NOMO-1 treated with dmso at 0.1 percent for 144 hours (cell line): Measurements from ENCODE around the gene MSANTD1.

Experiments used
- DNase-seq: peaks from one replicate; lab custom pipeline; 2025; ENCODE audit not compliant: unreplicated experiment; lab: John Stamatoyannopoulos, UW

MSANTD1 gene

DNA sequence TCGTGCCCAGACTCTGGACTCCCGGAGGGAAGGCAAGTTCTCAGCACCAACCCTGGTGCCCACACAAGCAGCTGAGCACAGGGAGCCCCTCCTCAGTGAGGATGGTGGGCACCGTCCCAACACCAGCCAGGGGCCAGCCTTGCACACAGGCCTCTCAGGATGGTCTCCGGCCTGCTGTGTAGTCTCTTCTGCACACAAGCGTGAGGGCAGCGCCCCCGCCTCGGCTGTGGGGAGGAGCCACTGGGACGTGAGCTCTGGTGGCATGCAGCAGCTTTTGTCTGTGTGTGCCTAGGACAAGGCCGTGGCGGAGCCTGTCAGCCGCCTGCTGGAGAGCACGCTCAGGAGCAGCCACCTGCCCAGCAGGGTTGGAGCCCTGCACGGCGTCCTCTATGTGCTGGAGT is 16.1 kb upstream of the MSANTD1 start:
- DNase-seq: no peak

DNA sequence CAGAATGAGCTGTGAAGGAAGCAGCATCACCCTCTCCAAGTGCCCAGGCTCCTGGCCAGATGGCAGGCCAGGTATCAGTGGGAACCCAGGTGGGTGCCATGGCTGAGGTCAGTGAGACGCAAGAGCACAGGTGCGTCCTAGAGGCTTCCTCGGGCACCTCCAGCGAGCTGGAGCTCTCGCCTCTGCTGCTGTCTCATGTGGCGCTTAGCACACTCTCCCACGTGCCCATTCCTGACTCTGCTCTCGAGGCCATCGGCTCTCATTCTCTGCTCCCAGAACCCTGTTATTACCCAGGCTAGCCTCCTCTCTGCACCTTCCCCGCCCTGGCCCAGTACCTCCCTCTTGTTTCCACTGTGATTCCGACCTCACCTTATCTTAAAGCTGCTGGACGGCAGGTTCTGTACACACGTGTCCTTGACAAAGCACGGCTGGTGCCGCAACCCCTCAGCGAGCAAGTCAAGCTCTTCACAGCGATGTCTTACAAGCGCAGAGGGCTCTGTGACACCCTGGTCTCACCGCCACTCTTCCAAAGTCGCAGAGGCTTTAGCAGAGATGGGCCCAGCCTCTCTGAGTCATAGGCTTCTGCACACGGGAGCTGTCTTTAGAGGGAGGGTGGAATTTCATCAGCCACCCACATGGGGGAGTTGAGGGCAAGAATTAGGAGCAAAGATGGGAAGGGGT is 15.4 kb upstream of the MSANTD1 start:
- no peak for DNase-seq

DNA sequence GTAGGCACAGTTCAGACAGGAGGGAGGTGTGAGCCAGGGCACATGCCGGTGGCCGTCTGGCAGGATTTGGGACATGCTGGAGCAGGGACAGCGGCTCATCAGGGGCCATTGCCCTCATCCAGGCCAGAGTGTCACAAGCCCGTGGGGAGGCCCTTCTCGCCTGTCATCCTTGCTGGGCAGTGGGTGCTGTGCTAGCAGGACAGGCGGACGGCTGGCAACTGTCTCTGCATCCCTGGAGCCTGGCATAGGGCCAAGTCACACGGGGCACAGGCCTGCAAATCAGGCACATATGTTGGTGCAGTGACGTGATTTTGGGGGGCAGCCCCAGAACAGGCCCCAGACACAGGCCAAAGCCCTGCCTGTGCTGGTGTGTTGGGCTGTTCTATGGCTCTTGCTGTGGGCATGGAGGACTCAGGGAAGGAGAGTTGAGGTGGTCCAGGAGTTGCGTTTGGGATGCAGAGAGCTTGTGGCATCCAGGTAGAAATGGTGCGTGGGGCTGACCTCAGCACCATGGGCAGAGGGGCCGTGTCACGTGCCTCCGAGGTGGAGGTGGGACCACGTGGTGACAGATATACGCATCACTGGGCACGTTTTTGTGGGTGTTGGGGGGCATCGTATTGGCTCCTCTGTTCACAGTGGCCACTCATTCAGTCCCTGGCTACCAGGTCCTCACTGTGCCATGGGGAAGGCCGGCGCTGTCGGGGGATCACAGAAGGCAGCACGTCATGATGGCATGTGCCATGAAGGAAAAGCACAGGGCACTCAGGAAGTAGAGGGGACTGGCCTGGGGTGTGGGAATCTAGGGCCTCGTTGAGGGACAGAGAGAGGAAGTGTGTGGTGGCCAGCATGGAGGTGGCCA is 14.6 kb upstream of the MSANTD1 start:
- DNase-seq: no peak

GRCh38 chr4:3235030-3235345 is 14.0 kb upstream of the MSANTD1 start:
- no peak for DNase-seq

DNA sequence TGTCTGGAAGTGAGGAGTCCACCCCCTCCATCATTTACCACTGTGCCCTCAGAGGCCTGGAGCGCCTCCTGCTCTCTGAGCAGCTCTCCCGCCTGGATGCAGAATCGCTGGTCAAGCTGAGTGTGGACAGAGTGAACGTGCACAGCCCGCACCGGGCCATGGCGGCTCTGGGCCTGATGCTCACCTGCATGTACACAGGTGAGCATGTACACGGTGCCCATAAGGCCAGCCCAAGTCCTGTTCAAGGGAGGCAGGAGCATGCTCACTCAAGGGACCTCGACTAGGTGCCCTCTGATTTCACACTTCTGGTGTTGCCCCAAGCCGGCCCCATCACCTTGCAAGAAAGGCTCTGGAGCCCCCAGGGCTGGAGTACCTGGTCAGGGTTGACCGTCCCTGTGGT is 13.4 kb upstream of the MSANTD1 start:
- DNase-seq: no peak

- DNase-seq: no peak
Measured at GRCh38 chr4:3236326-3236878, 12.6 kb upstream of the MSANTD1 start.

- DNase-seq: no peak
Measured at GRCh38 chr4:3237266-3237665, 11.7 kb upstream of the MSANTD1 start.

GRCh38 chr4:3237712-3238560 is 11.0 kb upstream of the MSANTD1 start:
- DNase-seq: no peak

DNA sequence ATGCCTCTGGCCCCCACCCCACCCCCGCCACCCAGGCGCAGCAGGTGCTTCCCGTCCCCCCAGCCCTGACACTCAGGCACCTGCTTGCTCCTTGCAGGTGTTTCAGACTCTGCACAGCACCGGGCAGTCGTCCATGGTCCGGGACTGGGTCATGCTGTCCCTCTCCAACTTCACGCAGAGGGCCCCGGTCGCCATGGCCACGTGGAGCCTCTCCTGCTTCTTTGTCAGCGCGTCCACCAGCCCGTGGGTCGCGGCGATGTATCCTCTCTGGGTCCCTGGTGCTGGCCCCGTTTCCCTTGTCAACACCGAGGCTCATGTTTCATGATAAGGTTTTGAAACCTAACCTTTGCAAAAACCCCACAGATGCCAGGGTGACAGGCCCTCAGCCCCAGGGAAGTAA is 10.2 kb upstream of the MSANTD1 start:
- DNase-seq: no peak

- no peak for DNase-seq
Measured at GRCh38 chr4:3239303-3239702, 9.7 kb upstream of the MSANTD1 start.

- DNase-seq: no peak
Measured at GRCh38 chr4:3239998-3240920, 8.7 kb upstream of the MSANTD1 start.

- no peak for DNase-seq
Measured at GRCh38 chr4:3240936-3241522, 7.9 kb upstream of the MSANTD1 start.

DNA sequence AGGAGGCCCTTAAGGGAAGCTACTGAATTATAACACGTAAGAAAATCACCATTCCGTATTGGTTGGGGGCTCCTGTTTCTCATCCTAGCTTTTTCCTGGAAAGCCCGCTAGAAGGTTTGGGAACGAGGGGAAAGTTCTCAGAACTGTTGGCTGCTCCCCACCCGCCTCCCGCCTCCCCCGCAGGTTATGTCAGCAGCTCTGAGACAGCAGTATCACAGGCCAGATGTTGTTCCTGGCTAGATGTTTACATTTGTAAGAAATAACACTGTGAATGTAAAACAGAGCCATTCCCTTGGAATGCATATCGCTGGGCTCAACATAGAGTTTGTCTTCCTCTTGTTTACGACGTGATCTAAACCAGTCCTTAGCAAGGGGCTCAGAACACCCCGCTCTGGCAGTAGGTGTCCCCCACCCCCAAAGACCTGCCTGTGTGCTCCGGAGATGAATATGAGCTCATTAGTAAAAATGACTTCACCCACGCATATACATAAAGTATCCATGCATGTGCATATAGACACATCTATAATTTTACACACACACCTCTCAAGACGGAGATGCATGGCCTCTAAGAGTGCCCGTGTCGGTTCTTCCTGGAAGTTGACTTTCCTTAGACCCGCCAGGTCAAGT is 6.9 kb upstream of the MSANTD1 start:
- DNase-seq: no peak

- no peak for DNase-seq
Measured at GRCh38 chr4:3243136-3243780, 5.7 kb upstream of the MSANTD1 start.

DNA sequence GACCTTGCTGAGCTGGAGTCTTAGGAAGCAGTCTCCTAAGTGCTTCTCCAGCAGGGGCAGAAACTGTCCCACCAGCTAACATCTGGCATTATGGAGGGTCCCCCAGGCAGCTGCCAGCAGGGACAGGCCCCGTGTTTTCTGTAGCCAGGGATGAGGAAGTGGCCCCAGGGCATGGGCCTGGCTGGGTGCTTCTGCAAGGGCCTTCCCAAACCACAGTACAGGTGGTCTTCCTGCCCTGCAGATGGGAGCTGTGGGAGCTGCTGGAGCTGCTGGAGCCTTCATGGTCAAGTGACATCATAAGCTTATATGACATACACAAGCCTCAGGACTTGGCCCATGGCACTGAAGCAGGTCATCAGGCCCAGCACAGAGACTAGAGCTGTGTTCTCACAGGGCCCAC is 5.0 kb upstream of the MSANTD1 start:
- DNase-seq: no peak

DNA sequence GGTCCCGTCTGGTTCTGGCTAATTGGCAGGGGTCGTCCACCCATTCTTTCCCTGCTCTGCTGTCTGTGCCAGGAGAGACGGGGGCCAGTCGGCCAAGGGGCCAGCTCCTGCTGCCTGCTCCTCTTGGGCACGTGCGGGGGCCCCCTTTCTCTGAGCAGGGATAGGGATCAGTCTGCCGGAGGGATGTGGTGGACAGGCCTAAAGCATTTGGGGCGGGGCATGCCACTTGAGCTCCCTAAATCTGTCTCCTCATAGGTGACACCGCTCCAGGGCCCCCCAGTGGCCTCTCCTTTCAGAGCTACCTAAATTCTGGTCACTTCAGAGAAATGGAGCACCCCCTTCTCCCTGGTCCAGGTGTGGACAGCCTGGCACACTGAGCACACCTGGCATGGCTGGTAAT is 4.2 kb upstream of the MSANTD1 start:
- DNase-seq: no peak

DNA sequence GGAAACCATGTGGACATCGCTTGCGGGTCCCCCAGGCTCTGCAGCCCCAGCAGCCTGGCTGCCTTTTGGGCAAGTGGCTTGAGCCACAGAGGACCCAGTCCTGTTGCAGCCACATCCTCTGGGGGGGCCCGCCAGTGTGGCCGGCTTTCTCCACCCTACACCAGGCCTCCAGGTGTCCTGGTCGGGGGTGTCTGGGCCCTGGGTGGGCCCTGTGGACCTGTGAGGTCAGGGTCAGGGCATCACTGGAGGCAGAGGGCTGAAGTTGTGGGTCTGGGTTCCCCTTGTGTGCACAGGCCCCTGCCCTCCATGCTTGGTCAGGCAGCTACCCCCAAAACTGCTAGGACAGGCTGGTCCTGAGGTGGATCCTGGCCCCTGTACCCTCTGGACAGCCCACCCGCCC is 3.3 kb upstream of the MSANTD1 start:
- DNase-seq: no peak

GRCh38 chr4:3246458-3247398 is 2.2 kb upstream of the MSANTD1 start:
- DNase-seq: no peak
